HepG2 (cell line): ENCODE measurements around the gene SLC19A1. TPM values are rescaled to one million over a fixed set of nuclear protein-coding genes. Genes with fewer than 3 reads are reported as not detected.

Experiments
- ATAC-seq: fragments of 200-7000 bp; cut with Tn5 transposase; 3 replicates; pipeline ENCODE4 v1.9.1; 2020; ENCODE audit warnings: mild to moderate bottlenecking, moderate library complexity
- BruUV-seq: library from RNA; stranded (reverse); fragments of 400-500 nt; replicated peaks from 2 replicates; lab custom pipeline; 2021; lab: Mats Ljungman, UMichigan
- CTCF ChIA-PET: fragments of 300-600 bp; formaldehyde crosslinking; extraction: SDS; loops from one replicate; lab custom pipeline; 2021; ENCODE audit warnings: low total read pairs, inconsistent platforms, low intra/inter-chr PET ratio; lab: Yijun Ruan, JAX
- POLR2A ChIA-PET: fragments of 350-600 bp; sonication (Branson Sonifier 250); formaldehyde crosslinking; loops from one replicate; lab custom pipeline; 2020; ENCODE audit warnings: antibody characterized with exemption, inconsistent platforms; lab: Yijun Ruan, JAX
- DNase-seq: peaks from one replicate; pipeline ENCODE4 v3.0.0-alpha.2; 2015; ENCODE audit warnings: low spot score
- FAIRE-seq: peaks from 3 replicates; lab custom pipeline; 2011; peaks lifted over from hg19 to GRCh38; lab: Jason Lieb, UNC
- H2AFZ ChIP-seq: one replicate; pipeline ENCODE4 v1.6.1; 2011; ENCODE audit warnings: low read length, inconsistent platforms
- H3K27ac ChIP-seq: fragments of 300-600 bp; 3 replicates; pipeline ENCODE4 v1.8.0; 2011; ENCODE audit warnings: mixed run types, mild to moderate bottlenecking, mixed read lengths, low read length, inconsistent platforms; ENCODE audit not compliant: insufficient read depth; ENCODE audit errors: extremely low read length
- H3K27me3 ChIP-seq, 2 experiments: fragments of 200-600 bp in 1 of 2; 2 replicates in 1 of 2; 3 replicates in 1 of 2; pipeline versions ENCODE4 v1.6.0 to v1.8.0; 2011; ENCODE audit warnings: low read length in 2 of 2, mild to moderate bottlenecking in 2 of 2, moderate library complexity in 2 of 2, inconsistent platforms in 1 of 2; ENCODE audit not compliant: insufficient read depth in 2 of 2, control insufficient read depth in 1 of 2
- H3K36me3 ChIP-seq, 2 experiments: fragments of 200-600 bp in 1 of 2; replicated peaks in 1 of 2; 2 replicates in 1 of 2; 3 replicates in 1 of 2; pipeline versions ENCODE4 v1.5.1 to v1.8.0; 2011; ENCODE audit warnings: low read length in 2 of 2, inconsistent platforms in 1 of 2; ENCODE audit not compliant: insufficient read depth in 2 of 2, control insufficient read depth in 1 of 2
- H3K4me1 ChIP-seq: 2 replicates; pipeline ENCODE4 v1.5.1; 2012; ENCODE audit warnings: low read length, inconsistent platforms; ENCODE audit not compliant: insufficient read depth
- H3K4me2 ChIP-seq: 2 replicates; pipeline ENCODE4 v1.6.0; 2011; ENCODE audit warnings: low read depth, low read length, inconsistent platforms
- H3K4me3 ChIP-seq, 3 experiments: fragments of 200-600 bp in 1 of 3; sonication (generic), shearing (Covaris generic) in 1 of 3; replicated peaks in 1 of 3; 2 replicates each; pipeline ENCODE4 v1.5.1; 2011 to 2016; ENCODE audit warnings: low read length in 3 of 3, inconsistent platforms in 2 of 3, low read depth in 2 of 3, mild to moderate bottlenecking in 2 of 3, control low read depth in 1 of 3, mixed read lengths in 1 of 3; ENCODE audit not compliant: insufficient read depth in 1 of 3
- H3K79me2 ChIP-seq: one replicate; pipeline ENCODE4 v1.6.1; 2011; ENCODE audit warnings: low read length, inconsistent platforms; ENCODE audit not compliant: insufficient read depth
- H3K9ac ChIP-seq: 2 replicates; pipeline ENCODE4 v1.6.0; 2011; ENCODE audit warnings: mild to moderate bottlenecking, low read depth, low read length, inconsistent platforms; ENCODE audit not compliant: insufficient read depth
- H3K9me3 ChIP-seq: 2 replicates; pipeline ENCODE4 v1.5.1; 2012; ENCODE audit warnings: mild to moderate bottlenecking, low read length
- H4K20me1 ChIP-seq: 2 replicates; pipeline ENCODE4 v1.6.0; 2011; ENCODE audit warnings: inconsistent platforms, mild to moderate bottlenecking, low read length, moderate library complexity; ENCODE audit not compliant: insufficient read depth
- AGO2 ChIP-seq: fragments of 200-400 bp; formaldehyde crosslinking; optimal IDR thresholded peaks from 2 replicates; pipeline ENCODE3; 2017; ENCODE audit warnings: mild to moderate bottlenecking, low read depth, low read length, moderate library complexity
- GATA4 ChIP-seq: sonication (generic); IDR thresholded peaks from 2 replicates; pipeline ENCODE4 v1.6.1; 2016; ENCODE audit warnings: antibody characterized with exemption, low read depth, borderline replicate concordance
- NRL ChIP-seq: sonication (generic); formaldehyde crosslinking; IDR thresholded peaks from 2 replicates; pipeline ENCODE4 v1.5.0; 2020; ENCODE audit warnings: missing genetic modification reagents, mild to moderate bottlenecking, moderate library complexity, borderline replicate concordance
- POLR2A ChIP-seq, 2 experiments: IDR thresholded peaks; 2 replicates each; pipeline ENCODE4 v1.6.1; 2011; ENCODE audit warnings: low read depth in 2 of 2, low read length in 2 of 2, mild to moderate bottlenecking in 1 of 2, moderate library complexity in 1 of 2; ENCODE audit not compliant: insufficient read depth in 1 of 2
- TEAD2 ChIP-seq: sonication (generic); formaldehyde crosslinking; IDR thresholded peaks from 2 replicates; pipeline ENCODE4 v1.9.0; 2021; ENCODE audit warnings: missing genetic modification reagents
- TOPORS ChIP-seq: sonication (generic); formaldehyde crosslinking; IDR thresholded peaks from 2 replicates; pipeline ENCODE4 v1.8.0; 2023; ENCODE audit warnings: mild to moderate bottlenecking, missing genetic modification reagents
- TRIM24 ChIP-seq: sonication (generic); formaldehyde crosslinking; IDR thresholded peaks from 2 replicates; pipeline ENCODE4 v1.8.0; 2022; ENCODE audit warnings: mild to moderate bottlenecking, missing genetic modification reagents
- ZNF776 ChIP-seq: sonication (generic); formaldehyde crosslinking; IDR thresholded peaks from 2 replicates; pipeline ENCODE4 v1.4.0; 2020; ENCODE audit warnings: mild to moderate bottlenecking, missing genetic modification reagents
- WGBS: methylation state at CpG from one replicate; pipeline ENCODE4 v1.1.6; 2017; ENCODE audit warnings: low lambda C conversion rate; 5-methylcytosine and 5-hydroxymethylcytosine counted together
- in situ Hi-C: cut with HindIII; loops from 2 replicates; pipeline ENCODE4 v1.10.0; 2017; ENCODE audit warnings: low pct_unique_long_range_greater_than_20kb; ENCODE audit not compliant: extremely low pct_ligation_motif_present
- intact Hi-C: fragments of 100-400 bp; cut with micrococcal nuclease; formaldehyde crosslinking; loops from one replicate; pipeline ENCODE4 v1.10.0; 2022; ENCODE audit not compliant: unreplicated experiment
- polyA plus RNA-seq, 8 experiments: library from polyadenylated mRNA; depleted of rRNA in 3 of 8; stranded (reverse) in 7 of 8; unstranded in 1 of 8; fragments of >200 nt; fragmentation: Illumina TruSeq in 4 of 8; extraction: Trizol in 4 of 8; gene quantifications; 2 replicates each; pipeline versions ENCODE4 v1.2.1 to v1.2.3, GENCODE V29; 2011 to 2016; ENCODE audit warnings: low read depth in 4 of 8, missing spikeins in 1 of 8, mixed read lengths in 1 of 8; ENCODE audit not compliant: insufficient read depth in 1 of 8
- total RNA-seq, 5 experiments: library from RNA; depleted of rRNA; stranded (reverse); fragments of >200 nt; fragmentation: Illumina TruSeq; extraction: Trizol; gene quantifications; 2 replicates each; pipeline ENCODE4 v1.2.3, GENCODE V29; 2016; ENCODE audit warnings: low read depth in 1 of 5
- TF ChIP-seq, protein P1 (sequence below): sonication (generic); formaldehyde crosslinking; IDR thresholded peaks from 2 replicates; pipeline ENCODE4 v1.4.0; 2020; ENCODE audit warnings: missing genetic modification reagents

The SLC19A1 gene
- total and polyA plus RNA-seq, 2 of the 13 experiments (the other 11 are each of a cell fraction or from before 2014, with no cell fraction given): 21.8 to 23.0 TPM

DNA sequence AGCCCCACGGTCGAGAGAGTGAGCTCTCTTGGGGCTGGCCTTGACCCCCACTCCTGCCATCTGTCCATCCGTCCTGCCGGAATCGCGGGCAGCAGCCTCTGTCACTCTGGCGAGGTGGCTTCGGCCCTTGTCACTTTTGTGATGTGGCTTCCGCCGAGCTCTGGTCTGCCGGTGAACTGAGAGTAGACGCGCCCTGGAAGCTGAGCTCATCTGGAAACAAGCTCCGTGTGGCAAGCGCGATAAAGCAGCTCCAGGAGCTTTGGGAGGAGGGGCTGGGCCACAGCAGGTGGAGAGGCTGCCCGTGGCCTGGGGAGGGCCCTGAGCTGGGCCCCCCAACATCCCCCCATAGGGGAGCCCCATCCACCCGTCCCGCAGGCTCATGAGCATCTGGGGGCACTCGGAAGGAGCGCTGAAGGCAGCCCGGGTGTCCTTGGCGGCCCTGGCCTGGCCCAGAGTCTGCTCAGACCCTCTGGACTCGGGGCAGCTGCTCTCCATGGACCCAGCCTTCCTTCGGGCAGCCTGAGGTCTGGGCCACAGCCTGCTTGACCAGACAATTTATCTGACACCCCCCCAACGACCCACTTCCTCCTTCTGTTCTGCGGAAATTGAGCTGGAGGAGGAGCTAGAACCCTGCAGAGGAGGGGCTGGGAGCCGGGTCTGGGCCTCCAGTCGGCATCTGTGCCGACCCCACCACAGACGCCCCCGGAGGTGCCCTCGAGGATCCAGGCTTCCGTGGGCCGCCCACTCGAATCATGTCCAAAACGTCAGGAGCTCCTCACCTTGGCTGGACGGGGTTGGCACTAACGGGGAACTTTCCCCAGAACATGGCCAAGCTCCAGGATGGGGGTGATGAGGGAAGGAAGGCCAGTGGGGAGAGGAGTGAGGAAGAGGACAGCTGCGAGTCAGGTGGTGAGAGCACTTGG lies 59.1 kb downstream of the SLC19A1 start:
- H3K4me2 ChIP-seq: no peak overlapping the region
- no peak for DNase-seq
- peak; percentile 74 for TF ChIP-seq AGO2
- TF ChIP-seq GATA4: no peak
- TF ChIP-seq TRIM24 (CRISPR knock-in tag): no peak
- TF ChIP-seq, protein P1, sequence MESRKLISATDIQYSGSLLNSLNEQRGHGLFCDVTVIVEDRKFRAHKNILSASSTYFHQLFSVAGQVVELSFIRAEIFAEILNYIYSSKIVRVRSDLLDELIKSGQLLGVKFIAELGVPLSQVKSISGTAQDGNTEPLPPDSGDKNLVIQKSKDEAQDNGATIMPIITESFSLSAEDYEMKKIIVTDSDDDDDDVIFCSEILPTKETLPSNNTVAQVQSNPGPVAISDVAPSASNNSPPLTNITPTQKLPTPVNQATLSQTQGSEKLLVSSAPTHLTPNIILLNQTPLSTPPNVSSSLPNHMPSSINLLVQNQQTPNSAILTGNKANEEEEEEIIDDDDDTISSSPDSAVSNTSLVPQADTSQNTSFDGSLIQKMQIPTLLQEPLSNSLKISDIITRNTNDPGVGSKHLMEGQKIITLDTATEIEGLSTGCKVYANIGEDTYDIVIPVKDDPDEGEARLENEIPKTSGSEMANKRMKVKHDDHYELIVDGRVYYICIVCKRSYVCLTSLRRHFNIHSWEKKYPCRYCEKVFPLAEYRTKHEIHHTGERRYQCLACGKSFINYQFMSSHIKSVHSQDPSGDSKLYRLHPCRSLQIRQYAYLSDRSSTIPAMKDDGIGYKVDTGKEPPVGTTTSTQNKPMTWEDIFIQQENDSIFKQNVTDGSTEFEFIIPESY: 0 out of 2 replicates have a peak, but pooled peaks have one; percentile 15
- TF ChIP-seq NRL (CRISPR knock-in tag): 0 out of 2 replicates have a peak, but pooled peaks have one; percentile 26
- no peak for TF ChIP-seq ZNF776 (CRISPR knock-in tag)
- TF ChIP-seq POLR2A (IDR thresholded peaks at IDR 0.05; ENCODE audit: insufficient read depth in 1 of 2, low read depth in 2 of 2, low read length in 2 of 2): 0 out of 4 replicates have a peak, but pooled peaks of 1 of the 2 experiments have one; percentile 6
- no peak for TF ChIP-seq TOPORS (CRISPR knock-in tag)
- TF ChIP-seq TEAD2: no peak
- TF ChIP-seq, all 625 proteins: peak for 4
- no peaks in the 10 kb centered on the region for H4K20me1 ChIP-seq
- ATAC-seq (no peak), FAIRE-seq (no peak)
- H2AFZ ChIP-seq: no peak overlapping the region
- H3K9me3 ChIP-seq: no peaks in the 10 kb centered on the region
- H3K4me3 ChIP-seq: no peak overlapping the region
- H3K9ac ChIP-seq: no peak overlapping the region
- CTCF ChIA-PET: no interaction called here
- 95% methylated on average over 21 of the region's 40 CpGs for WGBS
- H3K27ac ChIP-seq: no peak overlapping the region
- intact Hi-C loops: no loop called here
- H3K4me1 ChIP-seq: no peaks in the 10 kb centered on the region; the same call in 1 of the 2 replicates
- peaks cover 26 to 45% of the 10 kb centered on the region in 2 experiments for H3K36me3 ChIP-seq
- H3K27me3 ChIP-seq: no peaks in the 10 kb centered on the region
- no peaks in the 10 kb centered on the region for H3K79me2 ChIP-seq
- in situ Hi-C loops: no loop called here
- POLR2A ChIA-PET: interaction anchor here (1.6 to 2.1 kb wide), 2 partner anchors 11 to 13 kb away, joined by 4 to 13 read pairs; no protein-coding TSS in a partner anchor
- no TSS peak for BruUV-seq
